ENCODE measurements around the gene ABI2. TPM values are rescaled to one million over a fixed set of nuclear protein-coding genes. Genes with fewer than 3 reads are reported as not detected.

ABI2 gene
- total RNA-seq, 3 donors from 2014 or later (not counting 1 experiment from before 2014, with no cell fraction given), result 20.7 to 23.6 (median 21.0) TPM

DNA sequence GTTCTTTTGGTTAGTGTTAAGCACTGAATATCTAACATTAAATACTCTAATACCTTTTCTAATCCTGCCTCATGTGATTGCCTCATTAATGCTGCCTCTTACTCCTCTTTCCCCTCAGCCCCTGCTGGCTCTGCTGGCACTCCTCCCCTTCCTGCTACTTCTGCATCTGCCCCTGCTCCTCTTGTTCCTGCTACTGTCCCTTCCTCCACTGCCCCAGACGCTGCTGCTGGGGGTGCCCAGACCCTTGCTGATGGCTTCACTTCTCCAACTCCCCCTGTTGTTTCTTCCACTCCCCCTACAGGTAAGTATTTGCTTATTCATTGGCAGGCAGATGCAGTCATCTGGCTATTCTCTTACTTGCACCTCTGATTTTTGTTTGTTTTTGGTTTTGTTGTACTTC lies 68.5 kb downstream of the ABI2 start:
- Histone ChIP-seq H3K9me3 (ENCODE audit: control insufficient read depth, insufficient read depth, low read length) (peaks cover 2% of the 10 kb centered on the region), H3K27me3 (ENCODE audit: control insufficient read depth, insufficient read depth, low read length) (no peaks in the 10 kb centered on the region), H3K36me3 (ENCODE audit: control insufficient read depth, insufficient read depth, low read length) (peaks cover 3% of the 10 kb centered on the region), H3K27ac (ENCODE audit: low read length) (no peak overlapping the region), H3K4me3 (ENCODE audit: low read length) (no peak overlapping the region), H3K4me1 (ENCODE audit: control insufficient read depth, insufficient read depth, low read length) (no peaks in the 10 kb centered on the region)
- WGBS (ENCODE audit: insufficient coverage), result 78% methylated on average over 1 of the region's 1 CpG
- no peaks in the 10 kb centered on the region for H3K36me3 Mint-ChIP-seq
- H3K9me3 Mint-ChIP-seq, result peaks cover 0 to 2% of the 10 kb centered on the region in 2 donors
- H3K4me1 Mint-ChIP-seq, result peaks cover 6 to 9% of the 10 kb centered on the region in 2 donors
- DNase-seq, result no peak
- no peak overlapping the region for H3K4me3 Mint-ChIP-seq
- ATAC-seq, result no peak
- TF ChIP-seq, protein P1, sequence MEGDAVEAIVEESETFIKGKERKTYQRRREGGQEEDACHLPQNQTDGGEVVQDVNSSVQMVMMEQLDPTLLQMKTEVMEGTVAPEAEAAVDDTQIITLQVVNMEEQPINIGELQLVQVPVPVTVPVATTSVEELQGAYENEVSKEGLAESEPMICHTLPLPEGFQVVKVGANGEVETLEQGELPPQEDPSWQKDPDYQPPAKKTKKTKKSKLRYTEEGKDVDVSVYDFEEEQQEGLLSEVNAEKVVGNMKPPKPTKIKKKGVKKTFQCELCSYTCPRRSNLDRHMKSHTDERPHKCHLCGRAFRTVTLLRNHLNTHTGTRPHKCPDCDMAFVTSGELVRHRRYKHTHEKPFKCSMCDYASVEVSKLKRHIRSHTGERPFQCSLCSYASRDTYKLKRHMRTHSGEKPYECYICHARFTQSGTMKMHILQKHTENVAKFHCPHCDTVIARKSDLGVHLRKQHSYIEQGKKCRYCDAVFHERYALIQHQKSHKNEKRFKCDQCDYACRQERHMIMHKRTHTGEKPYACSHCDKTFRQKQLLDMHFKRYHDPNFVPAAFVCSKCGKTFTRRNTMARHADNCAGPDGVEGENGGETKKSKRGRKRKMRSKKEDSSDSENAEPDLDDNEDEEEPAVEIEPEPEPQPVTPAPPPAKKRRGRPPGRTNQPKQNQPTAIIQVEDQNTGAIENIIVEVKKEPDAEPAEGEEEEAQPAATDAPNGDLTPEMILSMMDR (IDR thresholded peaks at IDR 0.05), result no peak
- no peaks in the 10 kb centered on the region for H3K27me3 Mint-ChIP-seq (ENCODE audit: low read depth in 2 of 2)
- H3K27ac Mint-ChIP-seq, result peak overlapping the region in 1 of 2 donors; percentile 63
- intact Hi-C loops (cut with micrococcal nuclease), result no loop called here

GRCh38 chr2:203399031-203399430 lies 70.8 kb downstream of the ABI2 start:
- Histone ChIP-seq H3K4me1 (ENCODE audit: control insufficient read depth, insufficient read depth, low read length) (no peaks in the 10 kb centered on the region), H3K27ac (ENCODE audit: low read length) (no peak overlapping the region), H3K36me3 (ENCODE audit: control insufficient read depth, insufficient read depth, low read length) (peaks cover 11% of the 10 kb centered on the region), H3K9me3 (ENCODE audit: control insufficient read depth, insufficient read depth, low read length) (peaks cover 2% of the 10 kb centered on the region), H3K27me3 (ENCODE audit: control insufficient read depth, insufficient read depth, low read length) (no peaks in the 10 kb centered on the region), H3K4me3 (ENCODE audit: low read length) (no peak overlapping the region)
- Mint-ChIP-seq H3K4me1 (peaks cover 0 to 6% of the 10 kb centered on the region in 2 donors), H3K9me3 (peaks cover 0 to 2% of the 10 kb centered on the region in 2 donors), H3K36me3 (no peaks in the 10 kb centered on the region), H3K27me3 (ENCODE audit: low read depth in 2 of 2) (no peaks in the 10 kb centered on the region), H3K27ac (no peak overlapping the region), H3K4me3 (no peak overlapping the region)
- TF ChIP-seq, protein P1 (IDR thresholded peaks at IDR 0.05), result no peak
- intact Hi-C loops (cut with micrococcal nuclease), result no loop called here
- ATAC-seq (no peak), DNase-seq (no peak)
- WGBS (ENCODE audit: insufficient coverage), result 100% methylated on average over 1 of the region's 1 CpG

DNA sequence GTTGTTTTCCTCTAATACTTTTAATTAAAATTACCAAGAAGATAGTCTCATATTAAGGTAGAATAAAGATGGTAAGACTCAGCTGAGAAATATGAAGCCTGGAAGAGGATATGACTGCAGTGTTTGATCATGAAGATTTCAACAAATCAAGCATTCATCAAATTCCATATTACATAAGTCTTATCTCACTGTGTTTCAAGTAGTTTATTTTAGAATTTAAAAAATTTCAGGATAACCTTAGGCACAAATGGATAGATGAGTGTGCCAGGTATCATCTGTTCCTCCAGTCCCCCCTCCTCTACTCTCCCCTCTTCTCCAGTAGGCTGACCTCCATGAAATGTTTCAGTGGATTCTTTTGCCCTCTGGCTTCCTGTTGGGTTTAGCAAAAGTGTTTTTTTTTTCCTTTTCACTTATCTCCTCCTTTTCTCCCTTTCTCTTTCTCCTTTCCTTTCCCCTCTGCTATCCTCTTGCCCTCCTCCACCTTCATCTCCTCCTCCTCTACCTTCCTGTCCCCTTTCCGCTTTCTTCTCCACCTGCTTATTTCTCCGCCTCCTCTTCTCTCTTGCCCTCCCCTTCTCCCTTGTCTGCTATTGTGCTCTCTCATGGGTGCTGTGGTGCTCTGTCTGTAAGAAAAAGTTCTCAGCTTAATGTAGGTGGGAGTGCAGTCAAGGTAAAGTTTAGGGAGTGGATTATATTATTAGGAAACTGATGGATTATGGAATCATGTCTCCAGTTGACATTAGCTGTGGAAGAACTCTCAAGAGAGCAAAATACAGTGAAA lies 72.8 kb downstream of the ABI2 start:
- intact Hi-C loops (cut with micrococcal nuclease), result no loop called here
- DNase-seq, result no peak
- no peak overlapping the region for H3K27ac Mint-ChIP-seq
- Histone ChIP-seq H3K9me3 (ENCODE audit: control insufficient read depth, insufficient read depth, low read length) (peaks cover 2% of the 10 kb centered on the region), H3K4me3 (ENCODE audit: low read length) (no peak overlapping the region), H3K27me3 (ENCODE audit: control insufficient read depth, insufficient read depth, low read length) (no peaks in the 10 kb centered on the region), H3K36me3 (ENCODE audit: control insufficient read depth, insufficient read depth, low read length) (peaks cover 10% of the 10 kb centered on the region), H3K27ac (ENCODE audit: low read length) (no peak overlapping the region), H3K4me1 (ENCODE audit: control insufficient read depth, insufficient read depth, low read length) (no peaks in the 10 kb centered on the region)
- peaks cover 0 to 6% of the 10 kb centered on the region in 2 donors for H3K4me1 Mint-ChIP-seq
- no peaks in the 10 kb centered on the region for H3K36me3 Mint-ChIP-seq
- ATAC-seq, result no peak
- TF ChIP-seq, protein P1 (IDR thresholded peaks at IDR 0.05), result no peak
- H3K27me3 Mint-ChIP-seq (ENCODE audit: low read depth in 2 of 2), result no peaks in the 10 kb centered on the region
- no peak overlapping the region for H3K4me3 Mint-ChIP-seq
- peaks cover 0 to 2% of the 10 kb centered on the region in 2 donors for H3K9me3 Mint-ChIP-seq
- WGBS (ENCODE audit: insufficient coverage), result 100% methylated on average over 2 of the region's 2 CpGs

- intact Hi-C loops (cut with micrococcal nuclease), result no loop called here
- H3K4me3 ChIP-seq (ENCODE audit: low read length), result no peak overlapping the region
- no peaks in the 10 kb centered on the region for H3K36me3 Mint-ChIP-seq
- no peak overlapping the region for H3K4me3 Mint-ChIP-seq
- H3K27ac Mint-ChIP-seq, result no peak overlapping the region
- no peaks in the 10 kb centered on the region for H3K9me3 ChIP-seq (ENCODE audit: control insufficient read depth, insufficient read depth, low read length)
- H3K27me3 ChIP-seq (ENCODE audit: control insufficient read depth, insufficient read depth, low read length), result no peaks in the 10 kb centered on the region
- no peak overlapping the region for H3K27ac ChIP-seq (ENCODE audit: low read length)
- H3K36me3 ChIP-seq (ENCODE audit: control insufficient read depth, insufficient read depth, low read length), result peaks cover 20% of the 10 kb centered on the region
- H3K4me1 ChIP-seq (ENCODE audit: control insufficient read depth, insufficient read depth, low read length), result no peaks in the 10 kb centered on the region
- TF ChIP-seq, protein P1 (IDR thresholded peaks at IDR 0.05), result no peak
- no peaks in the 10 kb centered on the region for H3K27me3 Mint-ChIP-seq (ENCODE audit: low read depth in 2 of 2)
- no peaks in the 10 kb centered on the region for H3K9me3 Mint-ChIP-seq
- ATAC-seq, result no peak
- no peak for DNase-seq
- H3K4me1 Mint-ChIP-seq, result no peaks in the 10 kb centered on the region
These were observed 76.8 kb downstream of the ABI2 start for GRCh38 chr2:203404996-203405395.

Data from natural killer cell (primary cell).